Embryonic facial prominence (tissue), 1 donor: ENCODE measurements around the gene SERPINA3.
"Not testable (repeated sequence)": the region's sequence is repeated elsewhere in the genome, so short reads cannot be mapped to it uniquely, and the experiment has no call there.

Experiments
- DNase-seq: peaks from one replicate; pipeline ENCODE4 v3.0.0-alpha.2; 2016; ENCODE audit errors: extremely low spot score

SERPINA3 gene

GRCh38 chr14:94631536-94632304 is 19.5 kb downstream of the SERPINA3 start:
- DNase-seq: no peak

GRCh38 chr14:94632305-94632590 is 20.1 kb downstream of the SERPINA3 start:
- DNase-seq: no peak

GRCh38 chr14:94633121-94633520 is 20.9 kb downstream of the SERPINA3 start:
- DNase-seq: no peak

- DNase-seq: no peak
Measured at GRCh38 chr14:94635154-94635553, 23.0 kb downstream of the SERPINA3 start.

- DNase-seq: no peak
Measured at GRCh38 chr14:94636744-94637412, 24.7 kb downstream of the SERPINA3 start.

- DNase-seq: not testable (repeated sequence)
Measured at GRCh38 chr14:94637814-94638213, 25.6 kb downstream of the SERPINA3 start.

- no peak for DNase-seq
Measured at GRCh38 chr14:94638339-94638738, 26.1 kb downstream of the SERPINA3 start.

GRCh38 chr14:94638961-94639817 is 27.0 kb downstream of the SERPINA3 start:
- no peak for DNase-seq

- no peak for DNase-seq
Measured at GRCh38 chr14:94640721-94641631, 28.8 kb downstream of the SERPINA3 start.

- DNase-seq: no peak
Measured at GRCh38 chr14:94641632-94641955, 29.4 kb downstream of the SERPINA3 start.

GRCh38 chr14:94643316-94644101 is 31.3 kb downstream of the SERPINA3 start:
- no peak for DNase-seq

GRCh38 chr14:94644102-94644535 is 31.9 kb downstream of the SERPINA3 start:
- no peak for DNase-seq

GRCh38 chr14:94646066-94646465 is 33.9 kb downstream of the SERPINA3 start:
- no peak for DNase-seq

- no peak for DNase-seq
Measured at GRCh38 chr14:94646481-94646880, 34.3 kb downstream of the SERPINA3 start.

- DNase-seq: no peak
Measured at GRCh38 chr14:94648801-94649200, 36.6 kb downstream of the SERPINA3 start.

GRCh38 chr14:94649543-94650443 is 37.6 kb downstream of the SERPINA3 start:
- DNase-seq: no peak

- DNase-seq: no peak
Measured at GRCh38 chr14:94650444-94650775, 38.2 kb downstream of the SERPINA3 start.

- DNase-seq: no peak
Measured at GRCh38 chr14:94650806-94651805, 38.9 kb downstream of the SERPINA3 start.

- DNase-seq: no peak
Measured at GRCh38 chr14:94653321-94653720, 41.1 kb downstream of the SERPINA3 start.
